ENCODE measurements around the gene TRAF1. TPM values are rescaled to one million over a fixed set of nuclear protein-coding genes. Genes with fewer than 3 reads are reported as not detected.

Gene TRAF1
- total RNA-seq, 4 donors from 2014 or later: 5.7 to 7.8 (median 6.6) TPM

GRCh38 chr9:120941046-120941770 is 14.6 kb upstream of the TRAF1 start:
- H3K9me3 ChIP-seq: no peaks in the 10 kb centered on the region
- intact Hi-C loops (cut with DNase I): no loop called here
- peak overlapping the region; percentile 40 to 86 (median 81) for H3K27ac ChIP-seq
- no peak overlapping the region for H3K4me3 ChIP-seq (replicated peaks in 1 of 3)
- H3K4me1 ChIP-seq: peaks cover 26 to 35% of the 10 kb centered on the region in 2 donors
- no peak for DNase-seq
- H3K36me3 ChIP-seq: no peaks in the 10 kb centered on the region
- 92 to 93% methylated on average over 6 of the region's 6 CpGs for WGBS, 2 donors
- H3K27me3 ChIP-seq: no peaks in the 10 kb centered on the region
- no peak for TF ChIP-seq CTCF (IDR thresholded peaks at IDR 0.05)
- TF ChIP-seq POLR2A (IDR thresholded peaks at IDR 0.05): no peak

- Histone ChIP-seq H3K27ac (no peak overlapping the region), H3K4me1 (peaks cover 32 to 41% of the 10 kb centered on the region in 2 donors), H3K9me3 (no peaks in the 10 kb centered on the region), H3K27me3 (no peaks in the 10 kb centered on the region), H3K36me3 (no peaks in the 10 kb centered on the region), H3K4me3 (replicated peaks in 1 of 3) (no peak overlapping the region)
- intact Hi-C loops (cut with DNase I): no loop called here
- TF ChIP-seq CTCF (IDR thresholded peaks at IDR 0.05) (no peak), POLR2A (IDR thresholded peaks at IDR 0.05) (no peak)
- no peak for DNase-seq
- 81 to 88% methylated on average over 10 of the region's 10 CpGs for WGBS, 2 donors
These were observed 14.0 kb upstream of the TRAF1 start for GRCh38 chr9:120940573-120940972.

GRCh38 chr9:120938851-120939250 is 12.3 kb upstream of the TRAF1 start:
- H3K27me3 ChIP-seq: no peaks in the 10 kb centered on the region
- intact Hi-C loops (cut with DNase I): loop anchor here (5.0 kb wide), 2 partner anchors 62 to 182 kb away; partner anchors contain the start of gene PHF19
- H3K4me3 ChIP-seq (replicated peaks in 1 of 3): no peak overlapping the region
- H3K4me1 ChIP-seq: peaks cover 46 to 58% of the 10 kb centered on the region in 2 donors
- H3K36me3 ChIP-seq: no peaks in the 10 kb centered on the region
- no peak overlapping the region for H3K27ac ChIP-seq
- 89% methylated on average over 3 of the region's 3 CpGs for WGBS, 2 donors
- no peaks in the 10 kb centered on the region for H3K9me3 ChIP-seq
- no peak for DNase-seq
- TF ChIP-seq POLR2A (IDR thresholded peaks at IDR 0.05) (no peak), CTCF (IDR thresholded peaks at IDR 0.05) (no peak)

GRCh38 chr9:120937596-120937995 is 11.0 kb upstream of the TRAF1 start:
- no peaks in the 10 kb centered on the region for H3K27me3 ChIP-seq
- peaks cover 40 to 55% of the 10 kb centered on the region in 2 donors for H3K4me1 ChIP-seq
- no peaks in the 10 kb centered on the region for H3K9me3 ChIP-seq
- H3K36me3 ChIP-seq: no peaks in the 10 kb centered on the region
- 53 to 61% methylated on average over 1 of the region's 1 CpG for WGBS, 2 donors
- H3K27ac ChIP-seq: peak overlapping the region; percentile 53 to 91 (median 78)
- no peak overlapping the region for H3K4me3 ChIP-seq (replicated peaks in 1 of 3)
- DNase-seq: no peak
- intact Hi-C loops (cut with DNase I): loop anchor here (5.0 kb wide), 2 partner anchors 60 to 180 kb away; partner anchors contain the start of gene PHF19
- TF ChIP-seq POLR2A (IDR thresholded peaks at IDR 0.05): no peak
- TF ChIP-seq CTCF (IDR thresholded peaks at IDR 0.05): no peak

GRCh38 chr9:120937127-120937526 is 10.5 kb upstream of the TRAF1 start:
- Histone ChIP-seq H3K4me3 (replicated peaks in 1 of 3) (no peak overlapping the region), H3K36me3 (no peaks in the 10 kb centered on the region), H3K9me3 (no peaks in the 10 kb centered on the region), H3K27me3 (no peaks in the 10 kb centered on the region), H3K4me1 (peaks cover 35 to 52% of the 10 kb centered on the region in 2 donors), H3K27ac (peak overlapping the region; percentile 53 to 91 (median 78))
- TF ChIP-seq POLR2A (IDR thresholded peaks at IDR 0.05) (no peak), CTCF (IDR thresholded peaks at IDR 0.05) (no peak)
- intact Hi-C loops (cut with DNase I): loop anchor here (5.0 kb wide), 2 partner anchors 60 to 180 kb away; partner anchors contain the start of gene PHF19
- no peak for DNase-seq
- 54 to 78% methylated on average over 1 of the region's 1 CpG for WGBS, 2 donors
